OCI-M1 (cell line): ENCODE results near the gene KLF3.

ENCODE experiments used
- DNase-seq: peaks from one replicate; lab custom pipeline; 2025; lab: John Stamatoyannopoulos, UW

Gene KLF3

DNA sequence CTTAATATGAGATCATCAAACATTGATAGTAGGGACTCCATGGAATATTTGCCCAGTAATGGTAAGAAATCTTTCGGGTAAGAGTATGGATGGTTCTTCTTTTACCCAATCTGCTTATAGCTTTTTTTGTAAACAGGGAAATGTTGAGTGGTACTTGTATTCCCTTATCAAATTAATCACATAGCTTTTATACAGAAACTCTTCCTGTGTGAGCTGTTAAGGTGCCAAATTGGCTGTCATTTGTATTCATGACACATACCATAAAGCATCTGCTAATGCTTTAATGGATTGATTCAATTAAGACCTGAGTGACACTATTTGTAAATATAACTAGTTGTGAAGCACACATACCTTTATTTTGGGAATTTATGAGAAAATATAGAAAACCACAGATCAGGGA is 34.2 kb downstream of the KLF3 start:
- DNase-seq = no peak

DNA sequence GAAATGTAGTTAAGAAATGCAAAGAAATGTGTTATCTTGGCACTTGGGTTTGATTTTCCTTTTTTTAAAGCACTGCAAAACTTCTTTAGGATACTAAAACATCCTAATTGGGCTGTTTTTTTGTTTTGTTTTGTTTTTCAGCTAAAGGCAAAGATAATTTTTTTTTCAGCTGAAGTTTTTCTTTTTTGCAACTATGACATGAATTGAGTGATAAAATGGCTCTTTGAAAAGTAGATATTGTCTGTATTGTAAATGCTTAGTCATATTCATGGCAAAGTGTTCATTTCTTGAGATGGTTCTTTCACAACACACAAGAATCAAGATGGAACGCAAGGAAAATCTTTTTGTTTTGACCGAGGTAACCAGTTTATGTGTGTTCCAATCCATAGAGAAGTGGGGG is 35.1 kb downstream of the KLF3 start:
- no peak for DNase-seq

- no peak for DNase-seq
Measured at GRCh38 chr4:38703635-38704034, 39.6 kb downstream of the KLF3 start.

- peak; percentile 47 for DNase-seq
Measured at GRCh38 chr4:38704622-38705154, 40.7 kb downstream of the KLF3 start.

GRCh38 chr4:38706301-38706700 is 42.3 kb downstream of the KLF3 start:
- no peak for DNase-seq

- no peak for DNase-seq
Measured at GRCh38 chr4:38710053-38710452, 46.1 kb downstream of the KLF3 start.

DNA sequence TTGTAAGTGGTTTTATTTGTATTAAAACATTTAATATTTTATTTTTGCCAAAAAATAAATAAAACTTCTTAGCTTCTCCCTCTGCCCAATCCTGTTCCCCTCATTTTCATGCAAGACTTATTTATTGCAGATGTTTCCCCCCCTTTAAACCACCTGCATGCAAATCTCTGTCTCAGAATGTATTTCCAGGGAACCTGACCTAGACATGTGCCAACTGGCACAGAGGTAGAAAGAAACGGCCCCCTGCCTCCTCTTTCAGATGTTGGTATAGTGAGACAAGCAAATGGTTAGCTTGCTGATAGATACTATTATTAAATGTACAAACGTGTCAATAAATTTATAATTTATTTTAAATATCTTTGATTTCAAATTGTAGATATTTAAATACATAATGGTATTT is 47.1 kb downstream of the KLF3 start:
- no peak for DNase-seq

- no peak for DNase-seq
Measured at GRCh38 chr4:38715050-38715449, 51.1 kb downstream of the KLF3 start.

DNA sequence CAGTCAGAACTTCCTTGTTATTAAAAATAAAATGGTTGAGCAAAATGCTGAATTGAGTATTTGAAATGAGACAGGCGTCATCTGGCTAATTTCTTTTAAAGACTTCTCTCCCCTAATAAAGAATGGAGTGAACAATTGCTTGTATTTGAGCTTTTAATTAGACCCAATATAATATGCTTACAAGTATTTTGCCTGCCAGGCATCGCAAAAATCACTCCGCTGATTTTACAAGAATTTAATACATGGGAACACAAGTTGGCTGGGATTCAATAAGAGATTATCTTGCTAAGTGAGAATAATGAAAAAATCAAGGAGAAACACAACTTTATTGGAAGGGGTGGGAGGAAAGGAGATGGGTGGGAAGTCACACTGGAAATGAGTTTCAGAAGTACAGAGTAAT is 52.3 kb downstream of the KLF3 start:
- no peak for DNase-seq

GRCh38 chr4:38717604-38718003 is 53.6 kb downstream of the KLF3 start:
- DNase-seq = no peak

DNA sequence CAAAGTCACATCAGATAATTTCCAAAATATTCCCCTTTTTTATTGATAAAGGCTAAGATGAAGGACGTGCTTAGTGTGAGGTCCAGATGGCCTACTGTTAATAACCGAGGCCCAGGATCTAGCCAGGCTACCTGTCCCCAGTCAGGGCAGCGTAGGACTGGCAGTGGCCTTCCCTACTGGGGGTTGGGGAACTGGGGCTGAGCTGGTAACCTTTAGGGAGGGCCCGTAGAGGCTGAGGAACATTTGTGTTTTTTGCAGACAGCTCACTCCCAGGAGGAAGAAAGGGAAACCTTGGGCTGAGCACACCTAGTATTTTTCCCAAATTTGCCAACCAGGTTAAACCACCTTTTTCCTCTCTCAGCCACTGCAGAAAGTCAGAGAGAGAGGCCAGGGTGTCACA is 59.1 kb downstream of the KLF3 start:
- DNase-seq = no peak

- DNase-seq = peak; percentile 25
Measured at GRCh38 chr4:38723726-38724474, 59.9 kb downstream of the KLF3 start.

DNA sequence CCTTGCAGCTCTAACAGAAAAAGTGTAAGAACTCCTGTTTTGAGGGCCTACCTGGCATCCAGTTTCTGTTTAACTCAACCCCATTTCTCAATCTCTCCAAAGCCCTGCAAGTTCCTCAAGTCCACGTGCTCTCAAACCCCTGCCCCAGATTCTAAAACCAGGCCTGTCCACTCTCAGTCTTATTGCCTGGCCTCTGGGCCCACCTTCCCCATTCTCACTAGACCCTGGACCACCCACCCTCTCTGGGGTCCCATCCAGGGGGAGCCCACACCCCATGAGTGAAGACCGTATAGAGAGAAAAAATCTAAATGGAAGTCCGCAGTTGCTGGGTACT is 60.4 kb downstream of the KLF3 start:
- no peak for DNase-seq

DNA sequence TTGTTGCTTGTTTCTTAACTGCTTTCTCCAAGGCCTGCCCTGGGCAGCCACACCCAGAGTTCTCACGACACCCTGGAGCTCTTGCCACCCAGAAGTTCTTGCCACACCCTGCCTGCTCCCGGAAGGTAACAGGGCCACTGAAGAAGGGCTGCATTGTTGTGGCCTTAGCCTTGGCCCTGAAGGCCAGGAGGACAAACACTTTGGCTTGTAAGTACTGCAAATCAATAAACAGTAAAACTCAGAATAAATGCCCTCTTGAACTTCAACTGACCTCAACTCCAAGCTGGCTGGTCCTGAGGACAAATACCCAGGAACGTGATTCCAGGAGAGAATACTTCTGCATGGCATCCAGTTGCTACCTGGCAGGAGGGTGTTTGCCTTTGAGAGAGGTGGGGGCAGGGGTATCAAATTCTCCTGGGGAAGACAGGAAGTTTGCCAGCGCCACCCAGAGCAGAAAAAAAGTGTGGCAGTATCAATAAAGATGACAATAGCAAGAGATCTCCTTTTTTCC is 64.7 kb downstream of the KLF3 start:
- DNase-seq = peak; percentile 33

DNA sequence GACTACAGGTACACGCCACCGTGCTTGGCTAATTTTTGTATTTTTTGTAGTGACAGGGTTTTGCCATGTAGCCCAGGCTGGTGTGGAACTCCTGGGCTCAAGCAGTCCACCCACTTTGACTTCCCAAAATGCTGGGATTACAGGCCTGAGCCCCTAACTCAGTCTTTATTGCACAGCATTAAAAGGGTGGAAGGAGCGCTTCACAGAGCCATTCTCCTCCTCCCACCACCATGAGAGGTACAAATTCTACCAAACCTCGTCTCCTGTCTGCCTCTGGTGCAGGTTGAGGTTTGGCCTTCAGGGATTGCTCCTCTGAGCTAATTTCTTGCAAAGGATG is 66.5 kb downstream of the KLF3 start:
- DNase-seq = no peak

GRCh38 chr4:38730830-38731646 is 67.0 kb downstream of the KLF3 start:
- peak; percentile 88 for DNase-seq

DNA sequence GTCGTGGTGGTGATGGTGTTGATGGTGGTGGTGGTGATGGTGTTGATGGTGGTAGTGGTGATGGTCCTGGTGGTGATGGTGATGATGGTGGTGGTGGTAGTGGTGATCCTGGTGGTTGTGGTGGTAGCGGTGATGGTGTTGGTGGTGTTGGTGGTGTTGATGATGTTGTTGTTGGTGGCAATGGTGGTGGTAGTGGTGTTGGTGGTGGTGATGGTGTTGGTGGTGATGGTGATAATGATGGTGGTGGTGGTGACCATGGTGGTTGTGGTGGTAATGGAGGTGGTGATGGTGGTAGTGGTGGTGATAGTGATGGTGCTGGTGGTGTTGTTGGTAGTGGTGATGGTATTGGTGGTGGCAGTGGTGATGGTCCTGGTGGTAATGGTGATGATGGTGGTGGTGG is 69.7 kb downstream of the KLF3 start:
- no peak for DNase-seq

DNA sequence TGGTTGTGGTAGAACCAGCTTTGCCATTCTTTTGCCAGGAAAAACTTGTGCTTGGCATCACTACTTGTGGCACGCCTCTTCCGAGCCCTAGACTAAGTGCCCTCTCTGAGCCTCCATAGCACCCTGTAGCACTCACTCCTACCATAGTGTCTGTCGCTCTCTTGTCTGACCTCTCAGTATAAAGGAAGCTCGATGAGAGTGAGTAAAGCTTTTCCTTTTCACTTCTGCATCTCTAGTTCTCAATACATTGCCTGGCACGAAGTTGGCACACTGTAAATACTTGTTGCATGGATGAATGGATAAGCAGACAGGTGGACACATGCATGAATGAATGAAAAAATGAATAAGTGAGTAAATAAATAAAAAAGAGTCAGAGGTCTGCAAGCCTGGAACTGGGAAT is 70.4 kb downstream of the KLF3 start:
- no peak for DNase-seq

- DNase-seq = no peak
Measured at GRCh38 chr4:38734911-38735310, 70.9 kb downstream of the KLF3 start.

- no peak for DNase-seq
Measured at GRCh38 chr4:38735870-38736269, 71.9 kb downstream of the KLF3 start.

GRCh38 chr4:38738940-38739803 is 75.2 kb downstream of the KLF3 start:
- no peak for DNase-seq

DNA sequence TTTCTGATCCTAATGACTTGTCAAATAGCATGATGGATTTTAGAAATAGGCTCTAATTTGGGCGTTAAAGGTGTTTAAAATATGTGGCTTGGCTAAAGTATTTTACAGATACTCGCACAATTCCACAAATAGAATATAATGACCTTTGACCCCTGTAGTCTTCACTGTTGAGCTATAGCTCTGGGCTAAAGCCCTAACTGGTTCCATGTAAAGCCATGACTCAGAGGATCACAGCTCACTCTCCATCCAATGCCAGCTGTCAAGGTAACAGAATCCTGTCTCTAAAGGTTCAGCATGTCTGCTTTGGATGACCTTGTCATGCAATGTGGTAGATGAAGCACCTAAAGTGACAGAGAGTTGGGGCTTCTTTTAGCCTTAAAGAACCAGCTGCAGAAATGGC is 76.3 kb downstream of the KLF3 start:
- DNase-seq = no peak
